ENCODE measurements around the gene ELMO3. TPM values are rescaled to one million over a fixed set of nuclear protein-coding genes. Genes with fewer than 3 reads are reported as not detected.

Gene ELMO3
- total RNA-seq, 1 donor from 2014 or later = 0.80 TPM

DNA sequence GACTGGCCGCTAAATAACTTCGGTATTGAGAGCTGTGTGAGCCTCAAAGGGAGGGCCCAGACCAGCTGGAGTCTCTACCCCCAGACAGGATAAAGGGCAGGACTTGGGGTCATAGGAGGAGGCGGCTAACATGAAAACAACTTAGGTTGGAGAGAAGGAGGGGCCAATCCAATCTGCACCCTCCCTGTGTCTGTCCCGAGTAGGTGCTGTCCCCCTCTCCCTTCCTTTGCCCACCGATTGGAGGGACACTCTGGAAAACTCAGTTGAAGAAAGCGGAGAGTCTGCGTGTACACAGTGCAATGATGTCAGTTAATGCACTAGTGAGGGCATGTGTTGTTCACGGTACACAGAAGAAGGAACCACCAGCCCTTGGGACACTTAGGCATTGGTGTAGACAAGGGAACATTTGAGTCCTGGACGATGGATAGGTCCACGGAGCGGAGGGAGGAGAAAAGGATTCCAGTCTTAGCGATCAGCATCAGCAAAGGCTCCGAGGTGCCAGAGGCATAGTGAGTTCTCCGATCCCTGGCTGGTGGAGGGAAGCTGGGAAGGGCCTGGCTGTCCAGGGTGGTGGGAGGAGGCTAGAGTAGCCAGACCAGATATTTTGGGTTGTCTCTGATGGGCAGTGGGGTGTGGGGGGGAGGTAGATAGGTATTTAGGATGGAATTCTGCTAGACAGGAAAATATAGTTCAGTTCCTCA is 27.8 kb upstream of the ELMO3 start:
- H3K36me3 ChIP-seq = peaks cover 11% of the 10 kb centered on the region
- H3K9me3 ChIP-seq (replicated peaks) = no peaks in the 10 kb centered on the region
- peaks cover 59% of the 10 kb centered on the region for H3K4me1 ChIP-seq
- H3K27ac ChIP-seq (replicated peaks) = peak overlapping the region; percentile 96
- TF ChIP-seq, protein P1, sequence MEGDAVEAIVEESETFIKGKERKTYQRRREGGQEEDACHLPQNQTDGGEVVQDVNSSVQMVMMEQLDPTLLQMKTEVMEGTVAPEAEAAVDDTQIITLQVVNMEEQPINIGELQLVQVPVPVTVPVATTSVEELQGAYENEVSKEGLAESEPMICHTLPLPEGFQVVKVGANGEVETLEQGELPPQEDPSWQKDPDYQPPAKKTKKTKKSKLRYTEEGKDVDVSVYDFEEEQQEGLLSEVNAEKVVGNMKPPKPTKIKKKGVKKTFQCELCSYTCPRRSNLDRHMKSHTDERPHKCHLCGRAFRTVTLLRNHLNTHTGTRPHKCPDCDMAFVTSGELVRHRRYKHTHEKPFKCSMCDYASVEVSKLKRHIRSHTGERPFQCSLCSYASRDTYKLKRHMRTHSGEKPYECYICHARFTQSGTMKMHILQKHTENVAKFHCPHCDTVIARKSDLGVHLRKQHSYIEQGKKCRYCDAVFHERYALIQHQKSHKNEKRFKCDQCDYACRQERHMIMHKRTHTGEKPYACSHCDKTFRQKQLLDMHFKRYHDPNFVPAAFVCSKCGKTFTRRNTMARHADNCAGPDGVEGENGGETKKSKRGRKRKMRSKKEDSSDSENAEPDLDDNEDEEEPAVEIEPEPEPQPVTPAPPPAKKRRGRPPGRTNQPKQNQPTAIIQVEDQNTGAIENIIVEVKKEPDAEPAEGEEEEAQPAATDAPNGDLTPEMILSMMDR (IDR thresholded peaks at IDR 0.05; ENCODE audit: borderline replicate concordance) = no peak
- no peak for DNase-seq
- intact Hi-C loops (cut with micrococcal nuclease) = no loop called here
- peaks cover 4% of the 10 kb centered on the region for H3K27me3 ChIP-seq (ENCODE audit: low read depth)
- peak overlapping the region; percentile 70 for H3K4me3 ChIP-seq

DNA sequence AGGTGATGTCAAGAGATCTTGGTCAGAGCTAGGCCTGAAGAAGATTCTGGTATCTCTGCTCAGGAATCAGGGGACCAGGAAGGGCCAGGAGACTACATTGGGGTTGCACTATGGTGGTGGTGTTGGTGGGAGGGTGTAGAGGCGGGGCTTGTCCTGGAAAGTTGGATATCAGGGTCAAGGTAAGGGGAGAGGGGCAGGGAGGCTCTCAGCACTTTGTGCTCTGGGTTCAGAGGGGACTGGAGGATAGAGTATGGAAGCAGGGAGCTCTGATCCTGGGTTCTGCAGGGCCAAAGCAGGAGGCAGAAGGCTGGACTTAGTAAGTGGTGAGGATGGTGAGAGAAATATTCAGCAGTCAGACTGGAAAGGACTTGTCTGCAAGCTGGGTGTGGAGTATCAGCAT is 25.6 kb upstream of the ELMO3 start:
- H3K27me3 ChIP-seq (ENCODE audit: low read depth) = no peaks in the 10 kb centered on the region
- intact Hi-C loops (cut with micrococcal nuclease) = no loop called here
- peak overlapping the region; percentile 96 for H3K27ac ChIP-seq (replicated peaks)
- no peaks in the 10 kb centered on the region for H3K9me3 ChIP-seq (replicated peaks)
- H3K4me1 ChIP-seq = peaks cover 69% of the 10 kb centered on the region
- peak overlapping the region; percentile 68 for H3K4me3 ChIP-seq
- TF ChIP-seq, protein P1 (IDR thresholded peaks at IDR 0.05; ENCODE audit: borderline replicate concordance) = no peak
- no peak for DNase-seq
- H3K36me3 ChIP-seq = peaks cover 16% of the 10 kb centered on the region

DNA sequence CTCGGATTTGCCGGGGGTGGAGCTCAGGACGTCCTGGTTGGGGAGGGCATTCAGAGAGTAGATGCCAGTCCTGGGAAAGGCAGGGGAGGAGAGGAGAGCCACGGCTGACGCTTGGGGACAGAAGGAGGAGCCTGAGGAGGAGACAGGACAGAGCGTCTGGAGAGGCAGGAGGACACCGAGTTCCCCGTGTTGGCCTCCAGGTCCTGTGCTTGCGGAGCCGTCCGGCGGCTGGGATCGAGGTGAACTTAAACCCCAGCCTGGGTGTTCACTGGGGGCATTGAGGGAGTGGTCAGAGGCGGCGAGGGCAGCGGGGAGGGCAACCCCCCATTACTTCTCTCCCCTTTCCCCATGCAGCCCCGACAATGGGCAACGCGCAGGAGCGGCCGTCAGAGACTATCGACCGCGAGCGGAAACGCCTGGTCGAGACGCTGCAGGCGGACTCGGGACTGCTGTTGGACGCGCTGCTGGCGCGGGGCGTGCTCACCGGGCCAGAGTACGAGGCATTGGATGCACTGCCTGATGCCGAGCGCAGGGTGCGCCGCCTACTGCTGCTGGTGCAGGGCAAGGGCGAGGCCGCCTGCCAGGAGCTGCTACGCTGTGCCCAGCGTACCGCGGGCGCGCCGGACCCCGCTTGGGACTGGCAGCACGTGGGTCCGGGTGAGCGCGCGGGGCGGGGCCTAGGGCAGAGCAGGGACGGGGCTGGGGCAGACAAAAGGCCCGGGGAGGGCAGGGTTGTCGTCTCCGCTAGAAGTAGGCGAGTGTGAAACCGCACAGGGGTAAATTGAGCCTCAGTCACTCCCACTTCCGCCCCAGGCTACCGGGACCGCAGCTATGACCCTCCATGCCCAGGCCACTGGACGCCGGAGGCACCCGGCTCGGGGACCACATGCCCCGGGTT is 24.9 kb upstream of the ELMO3 start:
- no peaks in the 10 kb centered on the region for H3K27me3 ChIP-seq (ENCODE audit: low read depth)
- no peaks in the 10 kb centered on the region for H3K9me3 ChIP-seq (replicated peaks)
- peak overlapping the region; percentile 68 for H3K4me3 ChIP-seq
- peak; percentile 88 for DNase-seq
- peak overlapping the region; percentile 96 for H3K27ac ChIP-seq (replicated peaks)
- H3K4me1 ChIP-seq = peaks cover 71% of the 10 kb centered on the region
- intact Hi-C loops (cut with micrococcal nuclease) = no loop called here
- TF ChIP-seq, protein P1 (IDR thresholded peaks at IDR 0.05; ENCODE audit: borderline replicate concordance) = peak; percentile 38
- peaks cover 16% of the 10 kb centered on the region for H3K36me3 ChIP-seq

DNA sequence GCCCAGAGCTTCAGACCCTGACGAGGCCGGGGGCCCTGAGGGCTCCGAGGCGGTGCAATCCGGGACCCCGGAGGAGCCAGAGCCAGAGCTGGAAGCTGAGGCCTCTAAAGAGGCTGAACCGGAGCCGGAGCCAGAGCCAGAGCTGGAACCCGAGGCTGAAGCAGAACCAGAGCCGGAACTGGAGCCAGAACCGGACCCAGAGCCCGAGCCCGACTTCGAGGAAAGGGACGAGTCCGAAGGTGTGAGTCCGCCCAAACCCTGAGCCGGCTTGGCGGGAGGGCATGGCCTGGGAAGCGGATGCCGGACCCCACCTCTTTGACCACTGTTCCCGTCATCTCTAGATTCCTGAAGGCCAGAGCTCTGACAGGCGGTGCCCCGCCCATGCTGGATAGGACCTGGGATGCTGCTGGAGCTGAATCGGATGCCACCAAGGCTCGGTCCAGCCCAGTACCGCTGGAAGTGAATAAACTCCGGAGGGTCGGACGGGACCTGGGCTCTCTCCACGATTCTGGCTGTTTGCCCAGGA is 24.2 kb upstream of the ELMO3 start:
- H3K9me3 ChIP-seq (replicated peaks) = no peaks in the 10 kb centered on the region

GRCh38 chr16:67176662-67177061 is 22.3 kb upstream of the ELMO3 start:
- Histone ChIP-seq H3K4me3 (no peak overlapping the region), H3K27me3 (ENCODE audit: low read depth) (no peaks in the 10 kb centered on the region), H3K9me3 (replicated peaks) (no peaks in the 10 kb centered on the region), H3K27ac (replicated peaks) (no peak overlapping the region), H3K4me1 (peaks cover 50% of the 10 kb centered on the region), H3K36me3 (peaks cover 16% of the 10 kb centered on the region)
- TF ChIP-seq, protein P1 (IDR thresholded peaks at IDR 0.05; ENCODE audit: borderline replicate concordance) = no peak
- intact Hi-C loops (cut with micrococcal nuclease) = no loop called here
- no peak for DNase-seq

More for the DNA sequence above, 24.2 kb upstream of the ELMO3 start:
- TF ChIP-seq, protein P1 (IDR thresholded peaks at IDR 0.05; ENCODE audit: borderline replicate concordance) = no peak
- no peaks in the 10 kb centered on the region for H3K27me3 ChIP-seq (ENCODE audit: low read depth)
- DNase-seq = no peak
- peaks cover 65% of the 10 kb centered on the region for H3K4me1 ChIP-seq
- H3K4me3 ChIP-seq = peak overlapping the region; percentile 68
- peak overlapping the region; percentile 96 for H3K27ac ChIP-seq (replicated peaks)
- H3K36me3 ChIP-seq = peaks cover 16% of the 10 kb centered on the region
- intact Hi-C loops (cut with micrococcal nuclease) = no loop called here

Measured in left ventricle myocardium inferior (tissue), 1 donor.